Cardiac fibroblast (primary cell): Measurements from ENCODE around the gene FN1.
A peak's percentile ranks its signal among the peaks of the same experiment; 100 is the strongest.

Source experiments
- DNase-seq, 2 donors: peaks; one replicate each; pipeline versions ENCODE4 v3.0.0 to v3.0.0-alpha.2; 2010; ENCODE audit warnings: low read depth in 2 of 2
- H3K4me3 ChIP-seq, 2 donors: replicated peaks in 1 of 2; 1 replicate in 1 of 2; 2 replicates in 1 of 2; pipeline ENCODE4 v1.5.1; 2011; ENCODE audit warnings: low read depth in 2 of 2, low read length in 2 of 2, mild to moderate bottlenecking in 2 of 2, moderate library complexity in 1 of 2
- CTCF ChIP-seq: IDR thresholded peaks from one replicate; pipeline ENCODE4 v1.5.1; 2011; ENCODE audit warnings: low read depth, mild to moderate bottlenecking, low read length, inconsistent platforms

The FN1 gene

DNA sequence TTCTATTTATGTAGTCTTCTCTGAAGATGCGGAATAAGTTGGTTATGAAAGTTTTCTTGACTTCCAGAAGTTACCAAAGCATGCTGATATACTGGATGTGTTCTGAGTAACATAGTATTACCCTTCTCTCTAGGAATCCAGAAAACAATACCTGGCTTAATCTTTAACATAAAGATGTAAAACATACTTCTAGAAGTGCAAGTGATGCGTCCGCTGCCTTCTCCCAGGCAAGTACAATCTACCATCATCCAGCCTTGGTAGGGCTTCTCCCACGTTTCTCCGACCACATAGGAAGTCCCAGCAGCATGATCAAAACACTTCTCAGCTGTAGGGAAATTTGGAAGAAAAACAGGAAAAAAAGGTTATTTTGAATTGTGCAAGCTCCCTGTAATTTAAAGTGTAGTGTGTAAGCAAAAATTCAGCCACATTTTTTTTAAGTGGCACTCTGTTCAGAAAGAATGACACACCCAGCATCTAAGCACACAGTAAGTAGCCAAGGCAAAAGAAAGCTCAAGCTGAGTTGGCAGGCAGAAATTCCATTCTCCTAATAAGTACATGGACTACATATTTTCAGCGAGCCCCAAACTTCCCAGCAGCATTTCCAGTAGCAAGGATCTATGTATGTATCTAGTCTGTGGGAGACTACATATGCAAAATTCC lies 5.2 kb downstream of the FN1 start:
- DNase-seq: peak; percentile 77 to 80
- TF ChIP-seq CTCF: no peak
- peak overlapping the region; percentile 26 to 85 for H3K4me3 ChIP-seq

- DNase-seq: peak; percentile 39 to 47
- no peak for TF ChIP-seq CTCF
- peak overlapping the region; percentile 11 to 85 for H3K4me3 ChIP-seq
Observed at GRCh38 chr2:215429424-215429823, 6.4 kb downstream of the FN1 start.

- peak overlapping the region; percentile 8 to 19 for H3K4me3 ChIP-seq
- peak; percentile 54 to 57 for DNase-seq
- TF ChIP-seq CTCF: no peak
Observed at GRCh38 chr2:215428060-215428910, 7.6 kb downstream of the FN1 start.

DNA sequence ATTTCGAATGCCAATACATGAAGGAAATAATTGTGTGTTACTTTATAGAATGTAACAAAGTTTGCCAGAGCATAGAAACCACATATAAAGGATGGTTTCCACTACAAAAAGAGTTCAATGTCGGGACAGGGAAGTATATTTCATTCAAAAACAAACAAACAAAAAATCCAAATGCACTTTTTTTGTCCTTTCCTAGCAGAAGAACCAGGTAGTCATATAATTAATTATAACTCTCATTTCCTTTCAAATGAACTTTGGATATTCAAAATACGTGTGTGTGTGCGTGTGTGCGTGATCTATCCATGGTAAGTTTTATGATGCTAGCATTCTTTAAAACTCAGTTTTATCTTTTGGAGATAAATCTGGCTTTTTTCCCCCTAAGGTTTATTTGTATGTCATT lies 8.3 kb downstream of the FN1 start:
- peak overlapping the region in 1 of 2 donors; percentile 8 for H3K4me3 ChIP-seq
- TF ChIP-seq CTCF: no peak
- DNase-seq: peak; percentile 41 to 43

- H3K4me3 ChIP-seq: no peak overlapping the region
- TF ChIP-seq CTCF: no peak
- DNase-seq: peak; percentile 69 to 74
Observed at GRCh38 chr2:215425021-215425782, 10.7 kb downstream of the FN1 start.

- DNase-seq: peak; percentile 61
- TF ChIP-seq CTCF: no peak
- peak overlapping the region in 1 of 2 donors; percentile 32 for H3K4me3 ChIP-seq
Observed at GRCh38 chr2:215423928-215424540, 11.8 kb downstream of the FN1 start.
